BJ (cell line): Measurements from ENCODE around the gene MMAA. TPM values are rescaled to one million over a fixed set of nuclear protein-coding genes. Genes with fewer than 3 reads are reported as not detected.
A peak's percentile ranks its signal among the peaks of the same experiment; 100 is the strongest.

Experiments
- CTCF ChIA-PET: fragments of 350-600 bp; formaldehyde crosslinking; extraction: SDS; loops from one replicate; lab custom pipeline; 2021; ENCODE audit warnings: antibody characterized with exemption, inconsistent platforms; lab: Yijun Ruan, JAX
- POLR2A ChIA-PET: fragments of 300-600 bp; sonication (Branson Sonifier 250); formaldehyde crosslinking; extraction: SDS; loops from one replicate; lab custom pipeline; 2021; ENCODE audit warnings: antibody characterized with exemption; lab: Charles Lee
- DNase-seq: peaks from one replicate; pipeline ENCODE4 v3.0.0-alpha.2; 2011; ENCODE audit warnings: low read depth
- H3K27me3 ChIP-seq: 2 replicates; pipeline ENCODE4 v1.6.0; 2011; ENCODE audit warnings: low read length; ENCODE audit not compliant: control insufficient read depth, insufficient read depth
- H3K36me3 ChIP-seq: 2 replicates; pipeline ENCODE4 v1.5.1; 2011; ENCODE audit warnings: low read length; ENCODE audit not compliant: control insufficient read depth, insufficient read depth
- H3K4me3 ChIP-seq: 2 replicates; pipeline ENCODE4 v1.5.1; 2011; ENCODE audit warnings: low read depth, mild to moderate bottlenecking, control low read depth, low read length
- CTCF ChIP-seq: IDR thresholded peaks from 2 replicates; pipeline ENCODE4 v1.5.1; 2011; ENCODE audit warnings: low read depth, mild to moderate bottlenecking, control low read depth, inconsistent platforms, low read length, moderate library complexity; ENCODE audit not compliant: insufficient read depth
- polyA plus RNA-seq: library from polyadenylated mRNA; depleted of rRNA; stranded (reverse); fragments of >200 nt; gene quantifications from 2 replicates; pipeline ENCODE4 v1.2.3, GENCODE V29; 2011

Gene MMAA
- polyA plus RNA-seq, 1 experiment = 3.4 TPM

- CTCF ChIA-PET = no interaction called here
- no peaks in the 10 kb centered on the region for H3K27me3 ChIP-seq
- POLR2A ChIA-PET = no interaction called here
These were observed 44.0 kb downstream of the MMAA start for GRCh38 chr4:145663194-145663593.

GRCh38 chr4:145665773-145666172 lies 46.6 kb downstream of the MMAA start:
- no peak overlapping the region for H3K4me3 ChIP-seq
- ChIA-PET POLR2A (no interaction called here), CTCF (no interaction called here)
- DNase-seq = no peak
- no peak for TF ChIP-seq CTCF
- no peaks in the 10 kb centered on the region for H3K36me3 ChIP-seq
- H3K27me3 ChIP-seq = no peaks in the 10 kb centered on the region

More at GRCh38 chr4:145663194-145663593, 44.0 kb downstream of the MMAA start:
- no peak for TF ChIP-seq CTCF
- H3K36me3 ChIP-seq = no peaks in the 10 kb centered on the region; the same call in 1 of the 2 replicates
- no peak overlapping the region for H3K4me3 ChIP-seq
- no peak for DNase-seq

GRCh38 chr4:145670422-145670821 lies 51.2 kb downstream of the MMAA start:
- ChIA-PET CTCF (no interaction called here), POLR2A (no interaction called here)
- no peak for TF ChIP-seq CTCF
- no peak overlapping the region for H3K4me3 ChIP-seq
- H3K27me3 ChIP-seq = no peaks in the 10 kb centered on the region
- H3K36me3 ChIP-seq = no peaks in the 10 kb centered on the region
- DNase-seq = no peak

- POLR2A ChIA-PET = no interaction called here
- peak; percentile 62 for DNase-seq
- Histone ChIP-seq H3K4me3 (no peak overlapping the region), H3K27me3 (no peaks in the 10 kb centered on the region), H3K36me3 (no peaks in the 10 kb centered on the region)
- no peak for TF ChIP-seq CTCF
- CTCF ChIA-PET = no interaction called here
These were observed 60.3 kb downstream of the MMAA start for GRCh38 chr4:145679520-145679919.

GRCh38 chr4:145679991-145680455 lies 60.8 kb downstream of the MMAA start, which contains the start of gene C4orf51:
C4orf51 (plus strand) TSS chr4:145680146; CDS start chr4:145680204, 58 bp downstream.
- POLR2A ChIA-PET = no interaction called here
- Histone ChIP-seq H3K27me3 (no peaks in the 10 kb centered on the region), H3K4me3 (no peak within 1 kb of the TSS), H3K36me3 (no peaks in the 10 kb centered on the region)
- peak; percentile 27 for DNase-seq
- TF ChIP-seq CTCF = no peak
- CTCF ChIA-PET = no interaction called here
